Lung (tissue), 13 donors: Measurements from ENCODE around the gene ZSCAN22. TPM values are rescaled to one million over a fixed set of nuclear protein-coding genes. Genes with fewer than 3 reads are reported as not detected.

Experiments
- ATAC-seq: fragments of 200-7000 bp; cut with Tn5 transposase; one replicate; pipeline ENCODE4 v1.9.1; 2020; ENCODE audit warnings: moderate number of reproducible peaks; ENCODE audit not compliant: insufficient read depth, low FRiP score
- DNase-seq, 3 donors: peaks; one replicate each; pipeline ENCODE4 v3.0.0-alpha.2; 2013 to 2017
- H3K27ac ChIP-seq, 2 donors: one replicate each; pipeline ENCODE4 v1.5.1; 2013; ENCODE audit warnings: mild to moderate bottlenecking in 2 of 2, moderate library complexity in 2 of 2, control low read depth in 1 of 2, inconsistent platforms in 1 of 2, low read depth in 1 of 2, low read length in 1 of 2
- H3K27me3 ChIP-seq, 3 donors: one replicate each; pipeline ENCODE4 v1.5.1; 2013; ENCODE audit warnings: low read length in 2 of 3; ENCODE audit not compliant: control insufficient read depth in 3 of 3, insufficient read depth in 3 of 3
- H3K36me3 ChIP-seq, 4 donors: one replicate each; pipeline ENCODE4 v1.5.1; 2013; ENCODE audit warnings: low read length in 4 of 4, mild to moderate bottlenecking in 1 of 4, moderate library complexity in 1 of 4; ENCODE audit not compliant: control insufficient read depth in 4 of 4, insufficient read depth in 4 of 4
- H3K4me1 ChIP-seq, 5 donors: one replicate each; pipeline ENCODE4 v1.5.1; 2013; ENCODE audit warnings: low read length in 5 of 5, mild to moderate bottlenecking in 2 of 5, moderate library complexity in 1 of 5; ENCODE audit not compliant: control insufficient read depth in 5 of 5, insufficient read depth in 5 of 5
- H3K4me3 ChIP-seq: one replicate; pipeline ENCODE4 v1.5.1; 2013; ENCODE audit warnings: mild to moderate bottlenecking, control low read depth, moderate library complexity
- H3K9ac ChIP-seq, 2 donors: one replicate each; pipeline ENCODE4 v1.5.1; 2013; ENCODE audit warnings: low read length in 2 of 2, control low read depth in 1 of 2; ENCODE audit not compliant: insufficient read depth in 1 of 2
- H3K9me3 ChIP-seq, 4 donors: one replicate each; pipeline ENCODE4 v1.5.1; 2013; ENCODE audit warnings: low read length in 3 of 4, mild to moderate bottlenecking in 1 of 4, moderate library complexity in 1 of 4; ENCODE audit not compliant: control insufficient read depth in 4 of 4, insufficient read depth in 3 of 4
- WGBS, 2 donors: extraction: QIAGEN DNeasy Blood & Tissue Kit; methylation state at CpG; one replicate each; pipeline ENCODE4 v1.1.7; 2013; 5-methylcytosine and 5-hydroxymethylcytosine counted together
- polyA plus RNA-seq, 2 donors: library from polyadenylated mRNA; stranded (reverse); fragments of 200-250 nt; gene quantifications; one replicate each; pipeline ENCODE4 v1.2.1, GENCODE V29; 2013
- small RNA-seq: library from RNA; depleted of rRNA; stranded (forward); fragments of <200 nt; gene quantifications from one replicate; pipeline ENCODE3, GENCODE V24; 2014; ENCODE audit warnings: low replicate concordance
- total RNA-seq, 2 donors: library from RNA; depleted of rRNA in 1 of 2; stranded (reverse); fragments of >200 nt in 1 of 2; gene quantifications; one replicate each; pipeline ENCODE4 v1.2.1, GENCODE V29; 2014 to 2021
- TF ChIP-seq, protein P1 (sequence below): IDR thresholded peaks from 2 replicates; pipeline ENCODE4 v1.5.1; 2012; ENCODE audit warnings: mild to moderate bottlenecking; ENCODE audit errors: control extremely low read depth, extremely low read depth
- donor health status: control.
- donor health status: control.
- donor health status: Bipolar disorder and iron deficiency.
- donor health status: healthy.
- donor health status: DM: yes; HTN: yes; CAD: no.

Gene ZSCAN22
- total and polyA plus RNA-seq, 4 donors: 0.93 to 3.7 (median 2.4) TPM

GRCh38 chr19:58387338-58388174, 60.8 kb downstream of the ZSCAN22 start:
- peaks cover 5 to 11% (median 7%) of the 10 kb centered on the region in 4 donors for H3K36me3 ChIP-seq
- TF ChIP-seq, protein P1, sequence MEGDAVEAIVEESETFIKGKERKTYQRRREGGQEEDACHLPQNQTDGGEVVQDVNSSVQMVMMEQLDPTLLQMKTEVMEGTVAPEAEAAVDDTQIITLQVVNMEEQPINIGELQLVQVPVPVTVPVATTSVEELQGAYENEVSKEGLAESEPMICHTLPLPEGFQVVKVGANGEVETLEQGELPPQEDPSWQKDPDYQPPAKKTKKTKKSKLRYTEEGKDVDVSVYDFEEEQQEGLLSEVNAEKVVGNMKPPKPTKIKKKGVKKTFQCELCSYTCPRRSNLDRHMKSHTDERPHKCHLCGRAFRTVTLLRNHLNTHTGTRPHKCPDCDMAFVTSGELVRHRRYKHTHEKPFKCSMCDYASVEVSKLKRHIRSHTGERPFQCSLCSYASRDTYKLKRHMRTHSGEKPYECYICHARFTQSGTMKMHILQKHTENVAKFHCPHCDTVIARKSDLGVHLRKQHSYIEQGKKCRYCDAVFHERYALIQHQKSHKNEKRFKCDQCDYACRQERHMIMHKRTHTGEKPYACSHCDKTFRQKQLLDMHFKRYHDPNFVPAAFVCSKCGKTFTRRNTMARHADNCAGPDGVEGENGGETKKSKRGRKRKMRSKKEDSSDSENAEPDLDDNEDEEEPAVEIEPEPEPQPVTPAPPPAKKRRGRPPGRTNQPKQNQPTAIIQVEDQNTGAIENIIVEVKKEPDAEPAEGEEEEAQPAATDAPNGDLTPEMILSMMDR: no peak
- H3K27ac ChIP-seq: peak overlapping the region; percentile 64 to 82
- no peak for ATAC-seq
- H3K9ac ChIP-seq: peak overlapping the region; percentile 49 to 80
- no peaks in the 10 kb centered on the region for H3K9me3 ChIP-seq
- peaks cover 0 to 23% (median 16%) of the 10 kb centered on the region in 5 donors for H3K4me1 ChIP-seq
- WGBS, 2 donors: 8 to 9% methylated on average over 39 of the region's 39 CpGs
- H3K27me3 ChIP-seq: no peaks in the 10 kb centered on the region
- peak overlapping the region; percentile 77 for H3K4me3 ChIP-seq
- no peak for DNase-seq

DNA sequence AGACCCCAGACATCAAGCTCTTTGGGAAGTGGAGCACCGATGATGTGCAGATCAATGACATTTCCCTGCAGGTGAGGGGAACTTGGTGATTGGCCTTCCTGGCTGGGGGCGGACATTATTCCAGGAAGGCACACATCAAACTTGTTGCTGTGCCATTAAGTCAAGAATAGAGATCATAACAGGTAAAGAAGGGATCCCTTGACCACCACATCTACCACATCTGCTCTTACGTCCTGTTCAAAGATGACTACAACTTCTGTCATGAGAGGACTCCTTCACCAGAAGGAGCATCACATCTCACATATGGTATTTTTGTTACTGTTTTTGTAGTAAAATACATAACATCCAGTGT, 61.4 kb downstream of the ZSCAN22 start:
- WGBS, 2 donors: 88% methylated on average over 3 of the region's 3 CpGs
- Histone ChIP-seq H3K36me3 (peaks cover 8 to 14% (median 11%) of the 10 kb centered on the region in 4 donors), H3K4me1 (peaks cover 0 to 23% (median 16%) of the 10 kb centered on the region in 5 donors), H3K27me3 (no peaks in the 10 kb centered on the region), H3K9me3 (no peaks in the 10 kb centered on the region), H3K4me3 (peak overlapping the region; percentile 77), H3K27ac (no peak overlapping the region), H3K9ac (peak overlapping the region in 1 of 2 donors; percentile 80)
- DNase-seq: no peak
- TF ChIP-seq, protein P1: no peak
- no peak for ATAC-seq

Small RNA genes within 50 kb of the gene (small RNA-seq; reads per million reads assigned to genes)
- gene MIR4754: not detected
- gene MIR6806: 0.33 reads per million, percentile 39 among the genes with 10 or more reads in this experiment
- gene RNA5SP473: not detected

Other genes starting within 250 kb of the ZSCAN22 start
- 100 to 1,000 TPM in 1 of 2 donors, 10 to 100 TPM in 1; 68.7 to 123 TPM for gene ZSCAN18, start 228.8 kb upstream of the ZSCAN22 start, total RNA-seq
- 10 to 100 TPM; 22.1 to 37.4 TPM for gene ZSCAN18, start 228.8 kb upstream of the ZSCAN22 start, polyA plus RNA-seq
- gene ZNF329, start 176.2 kb upstream of the ZSCAN22 start, total RNA-seq: 10 to 100 TPM in 1 of 2 donors, 1 to 10 TPM in 1; 9.0 to 20.0 TPM
- 1 to 10 TPM; 2.3 to 3.9 TPM for gene ZNF329, start 176.2 kb upstream of the ZSCAN22 start, polyA plus RNA-seq
- gene ZNF274, start 143.9 kb upstream of the ZSCAN22 start, total RNA-seq: 10 to 100 TPM; 27.8 to 29.6 TPM
- gene ZNF274, start 143.9 kb upstream of the ZSCAN22 start, polyA plus RNA-seq: 10 to 100 TPM; 10.2 to 24.2 TPM
- 10 to 100 TPM; 19.7 to 41.6 TPM for gene ZNF544, start 98.1 kb upstream of the ZSCAN22 start, total RNA-seq
- gene ZNF544, start 98.1 kb upstream of the ZSCAN22 start, polyA plus RNA-seq: 10 to 100 TPM in 1 of 2 donors, 1 to 10 TPM in 1; 9.6 to 13.8 TPM
- 1 to 10 TPM; 5.2 to 8.0 TPM for gene ZNF8, start 48.0 kb upstream of the ZSCAN22 start, total RNA-seq
- 1 to 10 TPM; 1.2 to 1.8 TPM for gene ZNF8, start 48.0 kb upstream of the ZSCAN22 start, polyA plus RNA-seq
- 10 to 100 TPM; 31.8 to 58.8 TPM for gene ERVK3-1, start 21.6 kb upstream of the ZSCAN22 start, total RNA-seq
- 10 to 100 TPM; 38.0 to 38.1 TPM for gene ERVK3-1, start 21.6 kb upstream of the ZSCAN22 start, polyA plus RNA-seq
- gene A1BG, start 26.5 kb downstream of the ZSCAN22 start, total RNA-seq: 10 to 100 TPM in 1 of 2 donors, 1 to 10 TPM in 1; 1.2 to 16.4 TPM
- gene A1BG, start 26.5 kb downstream of the ZSCAN22 start, polyA plus RNA-seq: 10 to 100 TPM; 20.9 to 53.4 TPM
- 1 to 10 TPM; 3.5 to 3.8 TPM for gene ZNF497, start 35.8 kb downstream of the ZSCAN22 start, total RNA-seq
- 1 to 10 TPM in 1 of 2 donors, under 1 TPM in 1; 0.97 to 1.3 TPM for gene ZNF497, start 35.8 kb downstream of the ZSCAN22 start, polyA plus RNA-seq
- 1 to 10 TPM; 2.5 to 3.2 TPM for gene ZNF837, start 54.0 kb downstream of the ZSCAN22 start, total RNA-seq
- 1 to 10 TPM; 1.7 to 2.9 TPM for gene ZNF837, start 54.0 kb downstream of the ZSCAN22 start, polyA plus RNA-seq
- gene RPS5, start 60.3 kb downstream of the ZSCAN22 start, total RNA-seq: 1,000 to 10,000 TPM in 1 of 2 donors, 100 to 1,000 TPM in 1; 927 to 1,036 TPM
- 1,000 to 10,000 TPM; 1,145 to 1,802 TPM for gene RPS5, start 60.3 kb downstream of the ZSCAN22 start, polyA plus RNA-seq
- 1 to 10 TPM in 1 of 2 donors, under 1 TPM in 1; 0.26 to 1.5 TPM for gene RNF225, start 68.7 kb downstream of the ZSCAN22 start, total RNA-seq
- under 1 TPM in 1 of 2 donors, not detected in 1; 0.14 TPM for gene RNF225, start 68.7 kb downstream of the ZSCAN22 start, polyA plus RNA-seq
- gene ZNF584, start 81.7 kb downstream of the ZSCAN22 start, total RNA-seq: 10 to 100 TPM; 14.4 to 16.9 TPM
- 10 to 100 TPM in 1 of 2 donors, 1 to 10 TPM in 1; 6.0 to 13.1 TPM for gene ZNF584, start 81.7 kb downstream of the ZSCAN22 start, polyA plus RNA-seq
- gene ZNF132, start 113.2 kb downstream of the ZSCAN22 start, total RNA-seq: 1 to 10 TPM; 4.4 to 7.4 TPM
- 1 to 10 TPM; 1.0 to 1.4 TPM for gene ZNF132, start 113.2 kb downstream of the ZSCAN22 start, polyA plus RNA-seq
- 1 to 10 TPM; 8.2 to 9.3 TPM for gene ZNF324B, start 124.6 kb downstream of the ZSCAN22 start, total RNA-seq
- gene ZNF324B, start 124.6 kb downstream of the ZSCAN22 start, polyA plus RNA-seq: 1 to 10 TPM; 2.8 to 3.9 TPM
- 10 to 100 TPM; 12.4 to 13.9 TPM for gene ZNF324, start 140.1 kb downstream of the ZSCAN22 start, total RNA-seq
- 1 to 10 TPM; 4.6 to 5.3 TPM for gene ZNF324, start 140.1 kb downstream of the ZSCAN22 start, polyA plus RNA-seq
- 10 to 100 TPM; 12.5 to 12.9 TPM for gene ZNF446, start 149.4 kb downstream of the ZSCAN22 start, total RNA-seq
- 1 to 10 TPM; 8.3 to 9.5 TPM for gene ZNF446, start 149.4 kb downstream of the ZSCAN22 start, polyA plus RNA-seq
- 10 to 100 TPM in 1 of 2 donors, 1 to 10 TPM in 1; 7.9 to 11.3 TPM for gene SLC27A5, start 185.0 kb downstream of the ZSCAN22 start, total RNA-seq
- 10 to 100 TPM; 14.6 to 19.0 TPM for gene SLC27A5, start 185.0 kb downstream of the ZSCAN22 start, polyA plus RNA-seq
- 10 to 100 TPM in 1 of 2 donors, 1 to 10 TPM in 1; 6.0 to 20.2 TPM for gene ZBTB45, start 192.8 kb downstream of the ZSCAN22 start, total RNA-seq
- gene ZBTB45, start 192.8 kb downstream of the ZSCAN22 start, polyA plus RNA-seq: 1 to 10 TPM; 7.7 to 9.6 TPM
- gene TRIM28, start 217.1 kb downstream of the ZSCAN22 start, total RNA-seq: 100 to 1,000 TPM; 171 to 250 TPM
- gene TRIM28, start 217.1 kb downstream of the ZSCAN22 start, polyA plus RNA-seq: 100 to 1,000 TPM; 175 to 188 TPM
- 100 to 1,000 TPM in 1 of 2 donors, 10 to 100 TPM in 1; 87.7 to 156 TPM for gene CHMP2A, start 228.1 kb downstream of the ZSCAN22 start, total RNA-seq
- gene CHMP2A, start 228.1 kb downstream of the ZSCAN22 start, polyA plus RNA-seq: 100 to 1,000 TPM; 227 to 309 TPM
- 10 to 100 TPM; 25.9 to 55.6 TPM for gene UBE2M, start 231.6 kb downstream of the ZSCAN22 start, total RNA-seq
- 10 to 100 TPM; 55.7 to 60.7 TPM for gene UBE2M, start 231.6 kb downstream of the ZSCAN22 start, polyA plus RNA-seq
- 10 to 100 TPM; 28.4 to 37.5 TPM for gene MZF1, start 246.3 kb downstream of the ZSCAN22 start, total RNA-seq
- gene MZF1, start 246.3 kb downstream of the ZSCAN22 start, polyA plus RNA-seq: 10 to 100 TPM; 19.2 to 31.7 TPM